GM12892 (cell line): ENCODE data around the gene MRPL44. TPM values are rescaled to one million over a fixed set of nuclear protein-coding genes. Genes with fewer than 3 reads are reported as not detected.

Source experiments
- DNase-seq: peaks from one replicate; pipeline ENCODE4 v3.0.0; 2011; ENCODE audit not compliant: insufficient read length
- FAIRE-seq: peaks from 2 replicates; lab custom pipeline; 2011; peaks lifted over from hg19 to GRCh38; lab: Jason Lieb, UNC
- POLR2A ChIP-seq: IDR thresholded peaks from 2 replicates; pipeline ENCODE4 v1.6.1; 2011; ENCODE audit warnings: low read depth, low read length, control low read depth
- POLR2AphosphoS5 ChIP-seq: IDR thresholded peaks from 2 replicates; pipeline ENCODE4 v1.6.1; 2011; ENCODE audit warnings: low read depth, low read length, control low read depth
- TAF1 ChIP-seq: IDR thresholded peaks from 2 replicates; pipeline ENCODE4 v1.6.1; 2011; ENCODE audit warnings: low read depth, mild to moderate bottlenecking, control low read depth, low read length, borderline replicate concordance
- polyA plus RNA-seq: library from polyadenylated mRNA; unstranded; fragments of >200 nt; gene quantifications from one replicate; pipeline ENCODE4 v1.2.1, GENCODE V29; 2012; ENCODE audit warnings: missing spikeins, inconsistent platforms; ENCODE audit not compliant: missing spikeins

MRPL44 gene
- polyA plus RNA-seq = 31.2 TPM

GRCh38 chr2:223957092-223957851 is at the start of gene MRPL44:
TSS of gene MRPL44 (plus strand) at chr2:223957463. CDS start at chr2:223957473, 10 bp downstream.
- peak; percentile 74 for DNase-seq
- peak; percentile 94 for TF ChIP-seq POLR2AphosphoS5
- TF ChIP-seq TAF1 = peak; percentile 95
- TF ChIP-seq POLR2A = peak; percentile 79
- FAIRE-seq = peak; percentile 95

GRCh38 chr2:223908304-223908998 is 48.8 kb upstream of the MRPL44 start:
- DNase-seq = no peak
- TF ChIP-seq POLR2A (no peak), TAF1 (no peak), POLR2AphosphoS5 (no peak)
- FAIRE-seq = no peak

- DNase-seq (no peak), FAIRE-seq (no peak)
- TF ChIP-seq POLR2AphosphoS5 (no peak), TAF1 (no peak), POLR2A (no peak)
Observed at GRCh38 chr2:223909001-223909741, 48.1 kb upstream of the MRPL44 start.

- DNase-seq = no peak
- FAIRE-seq = no peak
- TF ChIP-seq POLR2A (no peak), TAF1 (no peak)
Observed at GRCh38 chr2:223914324-223914723, 42.9 kb upstream of the MRPL44 start.

- DNase-seq = no peak
- FAIRE-seq = no peak
- TF ChIP-seq POLR2AphosphoS5 = no peak
Observed at GRCh38 chr2:223915071-223915470, 42.2 kb upstream of the MRPL44 start.

- FAIRE-seq (no peak), DNase-seq (no peak)
- TF ChIP-seq POLR2AphosphoS5 (no peak), TAF1 (no peak), POLR2A (no peak)
Observed at GRCh38 chr2:223916181-223916920, 40.9 kb upstream of the MRPL44 start.

- FAIRE-seq (no peak), DNase-seq (no peak)
- no peak for TF ChIP-seq POLR2AphosphoS5
Observed at GRCh38 chr2:223918671-223919134, 38.6 kb upstream of the MRPL44 start.

- no peak for DNase-seq
- TF ChIP-seq POLR2A (no peak), TAF1 (no peak), POLR2AphosphoS5 (no peak)
- FAIRE-seq = no peak
Observed at GRCh38 chr2:223920109-223920508, 37.2 kb upstream of the MRPL44 start.

GRCh38 chr2:223921204-223921603 is 36.1 kb upstream of the MRPL44 start:
- DNase-seq = no peak
- peak; percentile 46 for FAIRE-seq
- TF ChIP-seq POLR2A (no peak), POLR2AphosphoS5 (no peak), TAF1 (no peak)

- TF ChIP-seq POLR2A (no peak), POLR2AphosphoS5 (no peak), TAF1 (no peak)
- FAIRE-seq (no peak), DNase-seq (no peak)
Observed at GRCh38 chr2:223922308-223922707, 35.0 kb upstream of the MRPL44 start.

- FAIRE-seq (no peak), DNase-seq (no peak)
- no peak for TF ChIP-seq POLR2AphosphoS5
- no peak for TF ChIP-seq TAF1
- TF ChIP-seq POLR2A = no peak
Observed at GRCh38 chr2:223923976-223924375, 33.3 kb upstream of the MRPL44 start.
